ENCODE results near the gene UNC50. TPM values are rescaled to one million over a fixed set of nuclear protein-coding genes. Genes with fewer than 3 reads are reported as not detected.

The UNC50 gene
- total and polyA plus RNA-seq, 2 experiments from 2014 or later, result 35.0 to 60.8 TPM

GRCh38 chr2:98649135-98649991 is 41.0 kb downstream of the UNC50 start:
- Histone ChIP-seq H3K4me3 (no peak overlapping the region), H3K27ac (no peak overlapping the region), H3K36me3 (no peaks in the 10 kb centered on the region), H3K4me1 (ENCODE audit: low read depth) (peaks cover 5% of the 10 kb centered on the region), H3K9me3 (ENCODE audit: low read depth) (no peaks in the 10 kb centered on the region), H3K27me3 (no peaks in the 10 kb centered on the region)
- DNase-seq (ENCODE audit: low read depth in 1 of 2, low spot score in 1 of 2), result peak; percentile 81 to 86
- peak; percentile 99 for TF ChIP-seq CTCF (IDR thresholded peaks at IDR 0.05; ENCODE audit: low read depth, low read length)

GRCh38 chr2:98649992-98650375 is 41.6 kb downstream of the UNC50 start:
- Histone ChIP-seq H3K4me3 (no peak overlapping the region), H3K27ac (no peak overlapping the region), H3K9me3 (ENCODE audit: low read depth) (no peaks in the 10 kb centered on the region), H3K4me1 (ENCODE audit: low read depth) (peaks cover 5% of the 10 kb centered on the region), H3K27me3 (no peaks in the 10 kb centered on the region), H3K36me3 (no peaks in the 10 kb centered on the region)
- DNase-seq (ENCODE audit: low read depth in 1 of 2, low spot score in 1 of 2), result no peak
- TF ChIP-seq CTCF (IDR thresholded peaks at IDR 0.05; ENCODE audit: low read depth, low read length), result no peak

GRCh38 chr2:98650998-98651397 is 42.6 kb downstream of the UNC50 start:
- H3K36me3 ChIP-seq, result no peaks in the 10 kb centered on the region
- H3K4me3 ChIP-seq, result no peak overlapping the region
- no peaks in the 10 kb centered on the region for H3K27me3 ChIP-seq
- no peaks in the 10 kb centered on the region for H3K4me1 ChIP-seq (ENCODE audit: low read depth)
- no peak for DNase-seq (ENCODE audit: low read depth in 1 of 2, low spot score in 1 of 2)
- no peaks in the 10 kb centered on the region for H3K9me3 ChIP-seq (ENCODE audit: low read depth)
- no peak overlapping the region for H3K27ac ChIP-seq
- TF ChIP-seq CTCF (IDR thresholded peaks at IDR 0.05; ENCODE audit: low read depth, low read length), result no peak

- no peak for DNase-seq (ENCODE audit: low read depth in 1 of 2, low spot score in 1 of 2)
- no peak overlapping the region for H3K27ac ChIP-seq
- H3K4me1 ChIP-seq (ENCODE audit: low read depth), result no peaks in the 10 kb centered on the region
- no peaks in the 10 kb centered on the region for H3K9me3 ChIP-seq (ENCODE audit: low read depth)
- no peak overlapping the region for H3K4me3 ChIP-seq
- no peak for TF ChIP-seq CTCF (IDR thresholded peaks at IDR 0.05; ENCODE audit: low read depth, low read length)
- no peaks in the 10 kb centered on the region for H3K27me3 ChIP-seq
- H3K36me3 ChIP-seq, result no peaks in the 10 kb centered on the region
These were observed 46.5 kb downstream of the UNC50 start for GRCh38 chr2:98654699-98655495.

GRCh38 chr2:98656800-98657199 is 48.4 kb downstream of the UNC50 start:
- Histone ChIP-seq H3K27ac (no peak overlapping the region), H3K4me1 (ENCODE audit: low read depth) (no peaks in the 10 kb centered on the region), H3K4me3 (no peak overlapping the region), H3K27me3 (no peaks in the 10 kb centered on the region), H3K9me3 (ENCODE audit: low read depth) (no peaks in the 10 kb centered on the region), H3K36me3 (no peaks in the 10 kb centered on the region)
- TF ChIP-seq CTCF (IDR thresholded peaks at IDR 0.05; ENCODE audit: low read depth, low read length), result no peak
- no peak for DNase-seq (ENCODE audit: low read depth in 1 of 2, low spot score in 1 of 2)
